OCI-LY1 (cell line): ENCODE data around the gene IL10RB.
A peak's percentile ranks its signal among the peaks of the same experiment; 100 is the strongest.
"Not testable (repeated sequence)": the region's sequence is repeated elsewhere in the genome, so short reads cannot be mapped to it uniquely, and the experiment has no call there.

Experiments
- H2AFZ ChIP-seq: fragments of 200-600 bp; sonication (generic), shearing (Covaris generic); 2 replicates; pipeline ENCODE4 v1.6.0; 2014; ENCODE audit warnings: antibody characterized with exemption, mild to moderate bottlenecking, low read length
- H3F3A ChIP-seq: fragments of 200-600 bp; sonication (generic), shearing (Covaris generic); 2 replicates; pipeline ENCODE4 v1.6.0; 2014; ENCODE audit warnings: mild to moderate bottlenecking, antibody characterized with exemption, low read length, moderate library complexity; ENCODE audit not compliant: insufficient read depth
- H3K27ac ChIP-seq: fragments of 200-600 bp; sonication (generic); 2 replicates; pipeline ENCODE4 v1.5.1; 2014; ENCODE audit warnings: low read length, mixed run types, mild to moderate bottlenecking, low read depth; ENCODE audit not compliant: poor library complexity, severe bottlenecking
- H3K27me3 ChIP-seq: fragments of 200-600 bp; sonication (generic); 2 replicates; pipeline ENCODE4 v1.6.0; 2014; ENCODE audit warnings: antibody characterized with exemption, mild to moderate bottlenecking, low read length, moderate library complexity; ENCODE audit not compliant: insufficient read depth
- H3K36me3 ChIP-seq: fragments of 200-600 bp; sonication (generic); 2 replicates; pipeline ENCODE4 v1.6.1; 2014; ENCODE audit warnings: mild to moderate bottlenecking, antibody characterized with exemption, low read length, moderate library complexity, mixed read lengths; ENCODE audit not compliant: insufficient read depth
- H3K4me1 ChIP-seq: fragments of 200-600 bp; sonication (generic); 2 replicates; pipeline ENCODE4 v1.5.1; 2014; ENCODE audit warnings: mild to moderate bottlenecking, low read length, moderate library complexity; ENCODE audit not compliant: insufficient read depth, severe bottlenecking
- H3K4me2 ChIP-seq: fragments of 200-600 bp; sonication (generic), shearing (Covaris generic); 2 replicates; pipeline ENCODE4 v1.6.1; 2014; ENCODE audit warnings: low read length
- H3K4me3 ChIP-seq: fragments of 200-600 bp; sonication (generic); 2 replicates; pipeline ENCODE4 v1.5.1; 2014; ENCODE audit warnings: low read length, low read depth, mild to moderate bottlenecking, mixed read lengths; ENCODE audit not compliant: poor library complexity, severe bottlenecking
- H3K79me2 ChIP-seq: fragments of 200-600 bp; shearing (Covaris generic); 2 replicates; pipeline ENCODE4 v1.6.1; 2016; ENCODE audit warnings: mixed run types, low read length, mixed read lengths; ENCODE audit not compliant: insufficient read depth
- H3K9ac ChIP-seq: fragments of 200-600 bp; sonication (generic), shearing (Covaris generic); 2 replicates; pipeline ENCODE4 v1.6.1; 2014; ENCODE audit warnings: mild to moderate bottlenecking, low read length, mixed read lengths
- H3K9me2 ChIP-seq: fragments of 200-600 bp; sonication (generic), shearing (Covaris generic); 2 replicates; pipeline ENCODE4 v1.6.1; 2014; ENCODE audit warnings: low read depth, mild to moderate bottlenecking, low read length, mixed read lengths
- H3K9me3 ChIP-seq: fragments of 200-600 bp; shearing (Covaris generic); 2 replicates; pipeline ENCODE4 v1.6.1; 2014; ENCODE audit warnings: low read length, mixed read lengths
- H4K20me1 ChIP-seq: fragments of 200-600 bp; sonication (generic), shearing (Covaris generic); 2 replicates; pipeline ENCODE4 v1.6.0; 2016; ENCODE audit warnings: mild to moderate bottlenecking, low read length; ENCODE audit not compliant: insufficient read depth
- EZH2 ChIP-seq: fragments of 200-600 bp; sonication (generic), shearing (Covaris generic); IDR thresholded peaks from 2 replicates; pipeline ENCODE4 v1.8.0; 2017; ENCODE audit warnings: borderline replicate concordance, mixed run types, mild to moderate bottlenecking, antibody characterized with exemption, low read length, moderate library complexity, mixed read lengths
- TF ChIP-seq, protein P1 (sequence below): fragments of 200-600 bp; sonication (generic), shearing (Covaris generic); IDR thresholded peaks from 2 replicates; pipeline ENCODE4 v1.5.1; 2017; ENCODE audit warnings: mild to moderate bottlenecking, antibody characterized with exemption, low read length, moderate library complexity, mixed read lengths

IL10RB gene

DNA sequence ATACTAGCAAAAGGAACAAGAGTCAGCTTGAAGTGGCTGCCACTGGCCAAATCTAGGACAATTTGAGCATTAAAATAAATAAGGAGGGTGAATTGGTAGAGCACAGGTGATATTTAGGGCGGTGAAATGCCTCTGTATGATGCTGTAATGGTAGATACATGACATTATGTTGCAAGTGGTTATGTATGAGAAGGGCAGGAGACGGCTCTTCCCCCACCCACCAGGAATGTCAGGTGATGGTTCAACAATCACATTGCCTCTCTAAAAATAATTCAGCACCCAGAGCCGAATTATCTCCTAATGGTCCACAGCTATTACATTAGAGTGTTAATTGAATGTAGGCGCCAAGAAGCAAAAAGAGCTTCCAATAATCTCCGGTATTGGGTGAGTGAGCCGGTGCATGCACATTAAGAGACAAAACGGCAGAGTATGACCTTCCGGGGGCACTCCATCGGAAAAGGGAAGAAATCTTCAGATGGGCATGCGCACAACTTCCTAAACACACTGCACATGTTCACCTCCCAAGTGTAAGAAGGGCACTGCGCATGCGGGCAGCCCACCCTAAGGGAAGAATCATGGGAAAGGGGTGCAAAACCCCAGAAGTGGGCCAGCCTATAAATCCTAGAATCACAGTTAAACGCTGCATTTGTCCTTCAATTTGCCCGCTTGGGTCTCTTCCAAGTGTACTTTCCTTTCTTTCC is 51.8 kb downstream of the IL10RB start:
- no peak overlapping the region for H3K27ac ChIP-seq
- no peak overlapping the region for H2AFZ ChIP-seq
- no peak overlapping the region for H3K4me2 ChIP-seq
- H3K9me2 ChIP-seq = no peaks in the 10 kb centered on the region
- H4K20me1 ChIP-seq = no peaks in the 10 kb centered on the region
- H3K4me1 ChIP-seq = peaks cover 27% of the 10 kb centered on the region
- no peaks in the 10 kb centered on the region; the same call in 1 of the 2 replicates for H3K36me3 ChIP-seq
- no peaks in the 10 kb centered on the region for H3K79me2 ChIP-seq
- H3K9me3 ChIP-seq = 0 out of 2 replicates have a peak, but pooled peaks cover 7% of the 10 kb centered on the region
- no peak for TF ChIP-seq EZH2
- TF ChIP-seq, protein P1, sequence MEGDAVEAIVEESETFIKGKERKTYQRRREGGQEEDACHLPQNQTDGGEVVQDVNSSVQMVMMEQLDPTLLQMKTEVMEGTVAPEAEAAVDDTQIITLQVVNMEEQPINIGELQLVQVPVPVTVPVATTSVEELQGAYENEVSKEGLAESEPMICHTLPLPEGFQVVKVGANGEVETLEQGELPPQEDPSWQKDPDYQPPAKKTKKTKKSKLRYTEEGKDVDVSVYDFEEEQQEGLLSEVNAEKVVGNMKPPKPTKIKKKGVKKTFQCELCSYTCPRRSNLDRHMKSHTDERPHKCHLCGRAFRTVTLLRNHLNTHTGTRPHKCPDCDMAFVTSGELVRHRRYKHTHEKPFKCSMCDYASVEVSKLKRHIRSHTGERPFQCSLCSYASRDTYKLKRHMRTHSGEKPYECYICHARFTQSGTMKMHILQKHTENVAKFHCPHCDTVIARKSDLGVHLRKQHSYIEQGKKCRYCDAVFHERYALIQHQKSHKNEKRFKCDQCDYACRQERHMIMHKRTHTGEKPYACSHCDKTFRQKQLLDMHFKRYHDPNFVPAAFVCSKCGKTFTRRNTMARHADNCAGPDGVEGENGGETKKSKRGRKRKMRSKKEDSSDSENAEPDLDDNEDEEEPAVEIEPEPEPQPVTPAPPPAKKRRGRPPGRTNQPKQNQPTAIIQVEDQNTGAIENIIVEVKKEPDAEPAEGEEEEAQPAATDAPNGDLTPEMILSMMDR = no peak
- no peaks in the 10 kb centered on the region for H3K27me3 ChIP-seq
- H3K9ac ChIP-seq = no peak overlapping the region
- no peaks in the 10 kb centered on the region for H3F3A ChIP-seq
- H3K4me3 ChIP-seq = no peak overlapping the region

- H4K20me1 ChIP-seq, H3K36me3 ChIP-seq, H3K9ac ChIP-seq, H3K79me2 ChIP-seq, H3K4me2 ChIP-seq, H2AFZ ChIP-seq, H3F3A ChIP-seq, H3K27ac ChIP-seq, H3K4me3 ChIP-seq, H3K27me3 ChIP-seq, H3K9me3 ChIP-seq, H3K9me2 ChIP-seq: not testable (repeated sequence)
- peaks cover 26% of the 10 kb centered on the region for H3K4me1 ChIP-seq
Measured at GRCh38 chr21:33321005-33321404, 54.8 kb downstream of the IL10RB start.

DNA sequence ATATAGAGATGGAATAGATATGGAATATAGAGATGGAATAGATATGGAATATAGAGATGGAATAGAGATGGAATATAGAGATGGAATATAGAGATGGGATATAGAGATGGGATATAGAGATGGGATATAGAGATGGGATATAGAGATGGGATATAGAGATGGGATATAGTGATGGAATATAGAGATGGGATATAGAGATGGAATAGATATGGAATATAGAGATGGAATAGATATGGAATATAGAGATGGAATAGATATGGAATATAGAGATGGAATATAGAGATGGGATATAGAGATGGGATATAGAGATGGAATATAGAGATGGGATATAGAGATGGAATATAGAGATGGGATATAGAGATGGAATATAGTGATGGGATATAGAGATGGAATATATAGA is 57.4 kb downstream of the IL10RB start:
- Histone ChIP-seq H3K79me2 (peaks cover 36% of the 10 kb centered on the region), H3K4me3 (peak overlapping the region; percentile 85), H3K36me3 (peaks cover 16% of the 10 kb centered on the region), H3K4me2 (peak overlapping the region; percentile 68), H3K4me1 (peaks cover 37% of the 10 kb centered on the region), H3K27ac (peak overlapping the region; percentile 92)
- H2AFZ ChIP-seq, H4K20me1 ChIP-seq, H3K9me2 ChIP-seq, H3F3A ChIP-seq, H3K27me3 ChIP-seq, H3K9me3 ChIP-seq, H3K9ac ChIP-seq: not testable (repeated sequence)

DNA sequence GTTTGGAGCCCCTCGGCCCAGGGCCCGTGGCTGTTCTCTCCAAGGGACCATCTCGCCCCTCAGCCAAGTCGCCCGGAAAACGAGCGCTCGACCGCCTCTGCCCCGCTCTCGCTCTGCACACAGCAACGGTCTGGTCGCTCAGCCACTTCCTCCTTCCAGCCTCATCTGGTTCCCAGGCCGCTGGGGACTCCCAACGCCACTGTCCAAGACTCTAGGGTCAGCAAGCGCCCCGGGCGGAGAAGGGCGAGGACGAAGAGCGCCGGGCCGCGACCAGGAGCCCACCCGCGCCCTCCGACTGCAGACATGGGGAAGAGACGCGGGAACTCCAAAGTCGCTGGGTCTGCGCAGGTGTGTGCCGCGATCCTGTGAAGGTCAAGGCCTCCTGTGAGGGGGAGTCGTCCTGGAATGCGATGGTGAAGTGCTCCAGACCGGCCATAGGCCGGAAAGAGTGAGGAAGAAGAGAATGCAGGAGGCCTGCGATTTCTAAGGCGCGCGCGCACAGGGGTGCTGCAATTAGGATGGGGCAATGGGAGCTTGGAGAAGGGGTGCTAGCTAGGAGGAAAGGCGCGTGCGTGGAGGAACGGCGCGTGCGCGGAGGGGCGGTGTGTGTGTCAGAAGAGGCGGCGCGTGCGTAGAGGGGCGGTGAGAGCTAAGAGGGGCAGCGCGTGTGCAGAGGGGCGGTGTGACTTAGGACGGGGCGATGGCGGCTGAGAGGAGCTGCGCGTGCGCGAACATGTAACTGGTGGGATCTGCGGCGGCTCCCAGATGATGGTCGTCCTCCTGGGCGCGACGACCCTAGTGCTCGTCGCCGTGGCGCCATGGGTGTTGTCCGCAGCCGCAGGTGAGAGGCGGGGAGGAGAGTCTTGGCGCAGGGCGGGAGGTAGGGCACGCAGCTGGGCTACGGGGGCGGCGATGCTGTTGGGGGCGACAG is 58.4 kb downstream of the IL10RB start, which contains the start of gene IFNAR1:
TSS of gene IFNAR1 (plus strand) at position 680 of the 931 bp plus-strand sequence. CDS start at position 766, 86 bp downstream.
- TF ChIP-seq EZH2 = no peak
- TF ChIP-seq, protein P1 = no peak
- peak within 1 kb of the TSS; percentile 85 for H3K4me3 ChIP-seq
- no peak within 1 kb of the TSS for H2AFZ ChIP-seq
- H3K36me3 ChIP-seq = peaks cover 17% of the 10 kb centered on the region
- peak within 1 kb of the TSS; percentile 97 for H3K4me2 ChIP-seq
- H3K9me3 ChIP-seq = no peaks in the 10 kb centered on the region
- peaks cover 45% of the 10 kb centered on the region for H3K79me2 ChIP-seq
- H3K4me1 ChIP-seq = peaks cover 37% of the 10 kb centered on the region
- H3K9ac ChIP-seq = peak within 1 kb of the TSS; percentile 83
- peak within 1 kb of the TSS; percentile 92 for H3K27ac ChIP-seq
- H4K20me1 ChIP-seq = no peaks in the 10 kb centered on the region
- H3K27me3 ChIP-seq = no peaks in the 10 kb centered on the region
- H3F3A ChIP-seq = no peaks in the 10 kb centered on the region
- H3K9me2 ChIP-seq = no peaks in the 10 kb centered on the region
